A549 (cell line): ENCODE measurements around the gene TECPR2.

Experiments
- CTCF ChIP-seq: fragments of >200 bp; sonication (Bioruptor Twin); formaldehyde crosslinking; IDR thresholded peaks from 3 replicates; pipeline ENCODE4 v1.5.1; 2016
- EP300 ChIP-seq, 2 experiments: fragments of >200 bp; sonication (Bioruptor Twin); formaldehyde crosslinking; IDR thresholded peaks; 2 replicates in 1 of 2; 3 replicates in 1 of 2; pipeline ENCODE4 v1.6.1; 2016 to 2017
- MAX ChIP-seq: IDR thresholded peaks from 2 replicates; pipeline ENCODE4 v1.6.1; 2012
- NR3C1 ChIP-seq: fragments of >200 bp; sonication (Bioruptor Twin); formaldehyde crosslinking; IDR thresholded peaks from 3 replicates; pipeline ENCODE4 v1.6.1; 2017
- POLR2A ChIP-seq: IDR thresholded peaks from 2 replicates; pipeline ENCODE4 v1.6.1; 2012; ENCODE audit warnings: mild to moderate bottlenecking, low read length

GRCh38 chr14:102495491-102496330 is 133.0 kb downstream of the TECPR2 start:
- no peak for TF ChIP-seq POLR2A
- TF ChIP-seq EP300 (IDR thresholded peaks at IDR 0.05) = no peak
- TF ChIP-seq MAX = no peak
- no peak for TF ChIP-seq CTCF
- no peak for TF ChIP-seq NR3C1
